GDM1 (cell line): ENCODE results near the gene MYRF.

Experiments
- DNase-seq: peaks from one replicate; lab custom pipeline; 2025; lab: John Stamatoyannopoulos, UW

Gene MYRF

GRCh38 chr11:61776561-61777075 lies 24.2 kb downstream of the MYRF start:
- DNase-seq = peak; percentile 60

- no peak for DNase-seq
Measured at GRCh38 chr11:61777234-61778090, 25.0 kb downstream of the MYRF start.

- no peak for DNase-seq
Measured at GRCh38 chr11:61778357-61778886, 26.0 kb downstream of the MYRF start.

GRCh38 chr11:61778920-61779650 lies 26.6 kb downstream of the MYRF start:
- no peak for DNase-seq

- no peak for DNase-seq
Measured at GRCh38 chr11:61779666-61780525, 27.5 kb downstream of the MYRF start.

- DNase-seq = no peak
Measured at GRCh38 chr11:61780581-61781162, 28.2 kb downstream of the MYRF start.

- DNase-seq = no peak
Measured at GRCh38 chr11:61781585-61781984, 29.1 kb downstream of the MYRF start.

- no peak for DNase-seq
Measured at GRCh38 chr11:61782299-61782698, 29.9 kb downstream of the MYRF start.

- no peak for DNase-seq
Measured at GRCh38 chr11:61782841-61783240, 30.4 kb downstream of the MYRF start.

GRCh38 chr11:61783717-61784505 lies 31.5 kb downstream of the MYRF start:
- no peak for DNase-seq

GRCh38 chr11:61784506-61784805 lies 32.0 kb downstream of the MYRF start:
- no peak for DNase-seq

GRCh38 chr11:61785837-61786402 lies 33.5 kb downstream of the MYRF start:
- DNase-seq = no peak

- DNase-seq = peak; percentile 24
Measured at GRCh38 chr11:61787928-61788491, 35.6 kb downstream of the MYRF start.

GRCh38 chr11:61791737-61792309 lies 39.4 kb downstream of the MYRF start:
- no peak for DNase-seq

- peak; percentile 91 for DNase-seq
Measured at GRCh38 chr11:61792310-61793082, 40.1 kb downstream of the MYRF start, which contains the start of the genes FEN1 and TMEM258. FEN1 (plus strand) TSS chr11:61792911; CDS start chr11:61795362, 2,451 bp downstream. TMEM258 (minus strand) TSS chr11:61792599; CDS start chr11:61792558, 41 bp downstream.

GRCh38 chr11:61793083-61793828 lies 40.8 kb downstream of the MYRF start:
- no peak for DNase-seq

GRCh38 chr11:61793829-61794204 lies 41.4 kb downstream of the MYRF start:
- DNase-seq = no peak

GRCh38 chr11:61794579-61794978 lies 42.1 kb downstream of the MYRF start:
- no peak for DNase-seq
